ENCODE results near the gene FABP3. TPM values are rescaled to one million over a fixed set of nuclear protein-coding genes. Genes with fewer than 3 reads are reported as not detected.

Gene FABP3
- total RNA-seq, 1 donor from 2014 or later = 30.0 TPM

GRCh38 chr1:31417148-31417547, 44.3 kb upstream of the FABP3 start:
- Mint-ChIP-seq H3K27me3 (ENCODE audit: unreplicated experiment) (peaks cover 12% of the 10 kb centered on the region), H3K27ac (ENCODE audit: unreplicated experiment) (no peak overlapping the region), H3K4me3 (ENCODE audit: unreplicated experiment) (no peak overlapping the region), H3K36me3 (ENCODE audit: unreplicated experiment) (no peaks in the 10 kb centered on the region), H3K4me1 (ENCODE audit: unreplicated experiment) (peaks cover 3% of the 10 kb centered on the region), H3K9me3 (ENCODE audit: unreplicated experiment) (no peaks in the 10 kb centered on the region)
- TF ChIP-seq CTCF (IDR thresholded peaks at IDR 0.05) = no peak
- DNase-seq (ENCODE audit: extremely low spot score, unreplicated experiment) = no peak

- H3K4me1 Mint-ChIP-seq (ENCODE audit: unreplicated experiment) = peaks cover 3% of the 10 kb centered on the region
- H3K36me3 Mint-ChIP-seq (ENCODE audit: unreplicated experiment) = no peaks in the 10 kb centered on the region
- H3K4me3 Mint-ChIP-seq (ENCODE audit: unreplicated experiment) = no peak overlapping the region
- no peak overlapping the region for H3K27ac Mint-ChIP-seq (ENCODE audit: unreplicated experiment)
- TF ChIP-seq CTCF (IDR thresholded peaks at IDR 0.05) = no peak
- H3K27me3 Mint-ChIP-seq (ENCODE audit: unreplicated experiment) = peaks cover 22% of the 10 kb centered on the region
- H3K9me3 Mint-ChIP-seq (ENCODE audit: unreplicated experiment) = no peaks in the 10 kb centered on the region
- DNase-seq (ENCODE audit: extremely low spot score, unreplicated experiment) = no peak
Observed at GRCh38 chr1:31416101-31416736, 43.3 kb upstream of the FABP3 start.

DNA sequence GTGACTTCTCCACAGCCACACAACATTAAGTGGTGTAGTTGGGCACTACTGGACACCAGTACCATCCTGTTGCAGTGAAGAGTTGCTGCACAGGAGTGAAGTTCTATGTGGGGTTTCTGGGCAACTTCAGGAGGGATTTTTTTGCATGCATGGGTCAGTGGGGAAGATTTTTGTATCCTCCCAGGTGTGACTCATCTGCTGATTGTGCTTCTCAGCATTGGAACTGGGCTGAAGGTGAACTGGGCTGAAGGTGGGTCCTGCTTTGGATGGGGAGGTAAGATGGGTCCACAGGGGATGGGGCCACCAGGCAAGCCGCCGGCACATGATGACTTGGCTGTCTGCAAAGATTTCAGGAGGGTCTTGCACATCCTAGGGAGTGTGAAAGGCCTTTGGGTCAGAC, 42.8 kb upstream of the FABP3 start:
- H3K27ac Mint-ChIP-seq (ENCODE audit: unreplicated experiment) = no peak overlapping the region
- TF ChIP-seq CTCF (IDR thresholded peaks at IDR 0.05) = no peak
- H3K4me3 Mint-ChIP-seq (ENCODE audit: unreplicated experiment) = no peak overlapping the region
- H3K27me3 Mint-ChIP-seq (ENCODE audit: unreplicated experiment) = peaks cover 27% of the 10 kb centered on the region
- H3K36me3 Mint-ChIP-seq (ENCODE audit: unreplicated experiment) = no peaks in the 10 kb centered on the region
- H3K9me3 Mint-ChIP-seq (ENCODE audit: unreplicated experiment) = no peaks in the 10 kb centered on the region
- H3K4me1 Mint-ChIP-seq (ENCODE audit: unreplicated experiment) = peaks cover 3% of the 10 kb centered on the region
- no peak for DNase-seq (ENCODE audit: extremely low spot score, unreplicated experiment)

DNA sequence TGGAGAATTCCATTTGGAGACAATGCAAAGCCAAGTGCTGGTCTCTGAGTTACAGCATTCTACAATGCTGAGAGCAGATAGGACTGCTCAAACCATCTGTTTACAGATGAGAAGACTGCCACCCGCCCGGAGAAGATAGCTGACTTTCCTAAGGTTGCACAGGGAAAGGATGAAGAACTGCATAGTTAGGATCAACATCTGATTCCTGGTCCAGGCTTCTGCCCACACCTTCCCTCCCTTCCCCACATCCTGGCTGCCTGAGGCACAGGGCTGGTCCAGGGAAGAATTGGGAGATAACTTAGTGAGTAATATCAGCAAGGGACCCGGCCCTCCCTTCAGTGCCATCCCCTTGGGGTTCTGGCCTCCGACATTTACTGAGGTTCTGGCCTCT, 42.1 kb upstream of the FABP3 start:
- Mint-ChIP-seq H3K36me3 (ENCODE audit: unreplicated experiment) (no peaks in the 10 kb centered on the region), H3K4me1 (ENCODE audit: unreplicated experiment) (peaks cover 3% of the 10 kb centered on the region), H3K4me3 (ENCODE audit: unreplicated experiment) (no peak overlapping the region), H3K9me3 (ENCODE audit: unreplicated experiment) (no peaks in the 10 kb centered on the region), H3K27ac (ENCODE audit: unreplicated experiment) (no peak overlapping the region), H3K27me3 (ENCODE audit: unreplicated experiment) (peaks cover 28% of the 10 kb centered on the region)
- no peak for DNase-seq (ENCODE audit: extremely low spot score, unreplicated experiment)
- TF ChIP-seq CTCF (IDR thresholded peaks at IDR 0.05) = no peak

- peak overlapping the region; percentile 90 for H3K4me3 Mint-ChIP-seq (ENCODE audit: unreplicated experiment)
- H3K4me1 Mint-ChIP-seq (ENCODE audit: unreplicated experiment) = peaks cover 3% of the 10 kb centered on the region
- H3K27ac Mint-ChIP-seq (ENCODE audit: unreplicated experiment) = peak overlapping the region; percentile 38
- no peaks in the 10 kb centered on the region for H3K9me3 Mint-ChIP-seq (ENCODE audit: unreplicated experiment)
- no peak for DNase-seq (ENCODE audit: extremely low spot score, unreplicated experiment)
- H3K27me3 Mint-ChIP-seq (ENCODE audit: unreplicated experiment) = peaks cover 38% of the 10 kb centered on the region
- no peak for TF ChIP-seq CTCF (IDR thresholded peaks at IDR 0.05)
- H3K36me3 Mint-ChIP-seq (ENCODE audit: unreplicated experiment) = no peaks in the 10 kb centered on the region
Observed at GRCh38 chr1:31413405-31414001, 40.6 kb upstream of the FABP3 start.

Measured in osteocyte (in vitro differentiated cells).